Stromal cell of bone marrow (primary cell): ENCODE measurements around the gene SCUBE2.
"Not testable (repeated sequence)": the region's sequence is repeated elsewhere in the genome, so short reads cannot be mapped to it uniquely, and the experiment has no call there.

ENCODE experiments used
- DNase-seq: peaks from one replicate; pipeline ENCODE4 v3.0.0-alpha.2; 2012; ENCODE audit warnings: low read depth

SCUBE2 gene

DNA sequence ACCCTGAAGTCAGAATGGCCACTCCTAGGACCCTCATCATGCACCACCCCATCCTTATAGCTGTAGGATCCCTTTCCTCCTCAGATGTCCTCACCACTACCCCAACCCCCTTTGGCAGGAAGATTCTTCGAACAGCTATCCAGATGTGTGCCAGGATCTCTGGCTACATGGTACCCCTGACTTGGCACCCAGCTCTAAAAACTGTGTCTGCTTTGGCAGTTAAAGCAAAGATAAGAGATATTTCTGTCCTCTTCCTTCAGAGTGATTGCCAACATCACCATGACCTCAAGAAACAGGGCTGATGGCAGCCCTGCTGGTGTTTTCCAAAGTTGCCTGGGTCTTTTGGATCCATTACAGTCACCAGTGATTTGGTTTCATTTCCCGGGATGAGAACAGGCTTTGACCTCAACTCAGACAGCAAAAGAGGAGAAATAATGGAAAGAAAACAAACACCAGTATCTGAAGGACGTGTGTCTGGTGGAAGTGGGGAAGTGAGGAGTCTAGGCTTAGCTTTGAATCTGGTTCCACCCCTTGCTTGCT, 83.3 kb downstream of the SCUBE2 start:
- DNase-seq = no peak

GRCh38 chr11:9005087-9005486, 86.3 kb downstream of the SCUBE2 start:
- no peak for DNase-seq

DNA sequence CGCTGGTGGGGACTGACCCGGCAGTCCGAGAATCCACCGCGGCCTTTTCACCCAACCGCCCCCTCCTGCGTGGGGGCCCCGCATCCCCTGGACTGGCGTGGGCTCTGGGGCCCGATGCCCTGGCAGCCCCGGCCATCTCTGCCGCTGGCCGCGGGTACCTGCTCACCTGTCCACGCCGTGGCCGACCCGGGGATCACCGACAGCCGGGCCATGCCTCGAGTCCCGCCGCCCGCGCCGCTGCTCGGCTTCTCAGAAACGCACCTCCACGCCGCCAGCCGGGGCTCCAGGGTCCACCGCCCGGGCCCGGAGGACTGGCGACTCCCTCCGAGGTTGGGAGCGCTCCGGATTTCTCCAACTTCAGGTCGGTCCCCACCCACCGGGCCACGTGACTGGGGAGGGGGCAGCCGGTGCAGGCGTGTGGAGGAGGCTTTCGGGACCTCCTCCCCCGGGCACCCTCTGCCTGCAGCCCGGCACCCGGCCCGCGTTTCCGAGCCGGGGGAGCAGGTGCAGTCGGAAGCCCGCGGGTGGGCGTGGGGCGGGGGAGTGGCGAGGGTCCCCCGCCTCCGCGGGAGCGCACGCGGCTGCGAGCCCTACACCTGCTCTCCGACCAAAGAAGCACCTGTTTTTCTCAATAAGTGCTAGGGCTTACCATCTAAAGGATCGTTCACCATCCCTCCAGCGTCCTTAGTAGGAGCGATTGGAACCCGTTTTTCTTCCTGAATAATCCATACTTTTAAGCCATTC, 87.0 kb downstream of the SCUBE2 start:
- no peak for DNase-seq

DNA sequence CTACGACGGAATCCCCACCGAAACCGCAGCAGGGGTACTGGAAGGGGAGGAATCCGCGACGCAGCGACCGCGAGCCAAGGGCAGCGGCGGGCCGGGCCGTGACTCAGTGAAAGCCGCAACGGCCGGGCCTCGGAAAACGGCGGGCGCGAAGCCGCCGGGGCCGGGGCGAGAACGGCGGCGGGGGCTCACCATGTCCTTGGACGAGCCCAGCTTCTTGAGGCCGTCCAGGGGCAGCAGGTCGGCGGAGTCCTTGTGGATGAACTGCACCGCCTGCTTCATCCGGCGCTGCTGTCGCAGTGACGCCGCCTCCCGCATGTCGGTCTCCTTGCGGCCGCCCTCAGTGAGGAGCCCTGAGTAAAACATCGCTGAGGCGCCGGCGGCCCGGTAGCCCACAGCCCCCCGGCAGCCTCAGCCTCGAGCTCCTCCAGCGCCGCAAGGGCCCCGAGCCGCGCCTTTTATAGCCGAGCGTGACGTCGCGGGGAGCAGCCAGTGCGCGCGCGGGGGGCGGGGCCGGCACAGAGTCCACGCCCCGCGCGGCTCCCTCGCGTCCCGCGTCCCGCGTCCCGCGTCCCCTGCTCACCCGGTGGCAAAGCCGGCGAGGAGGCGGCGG, 87.7 kb downstream of the SCUBE2 start, which contains the start of gene NRIP3:
NRIP3 (minus strand) TSS at position 429 of the 610 bp plus-strand sequence; CDS start at position 363, 66 bp downstream.
- DNase-seq = peak; percentile 28

GRCh38 chr11:9002920-9003572, 88.4 kb downstream of the SCUBE2 start:
- DNase-seq = no peak

GRCh38 chr11:9001736-9002135, 89.7 kb downstream of the SCUBE2 start:
- peak; percentile 68 for DNase-seq

DNA sequence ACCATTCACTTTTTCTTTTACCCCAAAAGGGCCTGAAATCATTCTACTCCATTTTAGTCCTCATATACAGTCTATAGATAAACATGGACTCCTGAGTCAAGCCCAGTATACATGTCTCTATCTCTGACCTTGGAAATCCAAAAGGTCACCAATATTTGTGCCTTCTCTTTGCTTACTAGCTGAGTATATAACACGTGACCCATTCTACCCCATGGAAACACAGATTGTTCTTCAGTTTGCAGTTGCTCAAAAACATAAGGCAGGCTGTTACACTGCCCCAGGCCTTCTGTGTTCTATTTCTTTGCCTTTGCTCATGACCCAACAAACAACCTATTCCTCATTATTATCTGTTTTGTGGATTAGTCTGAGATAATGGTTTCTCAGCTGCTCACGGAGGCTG, 93.4 kb downstream of the SCUBE2 start:
- DNase-seq = no peak

DNA sequence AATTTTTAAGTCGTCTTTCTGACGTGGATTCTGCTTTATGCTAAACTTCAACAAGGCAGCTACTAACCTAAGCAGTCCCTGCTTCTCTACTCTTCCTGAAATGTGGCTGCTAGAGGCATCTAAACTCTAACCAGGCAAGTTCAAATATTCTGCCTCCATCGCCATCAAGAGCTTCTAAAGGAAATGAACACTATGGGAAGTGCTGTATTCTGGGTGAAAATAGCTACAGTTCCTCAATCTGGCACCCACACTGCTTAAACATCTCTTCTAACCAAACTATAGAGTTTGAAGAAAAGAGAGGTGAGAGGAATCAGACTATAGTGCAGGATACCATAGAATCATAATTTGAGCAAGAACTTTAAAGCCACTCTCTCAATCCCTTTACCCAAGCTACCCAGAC, 93.9 kb downstream of the SCUBE2 start:
- DNase-seq = no peak

DNA sequence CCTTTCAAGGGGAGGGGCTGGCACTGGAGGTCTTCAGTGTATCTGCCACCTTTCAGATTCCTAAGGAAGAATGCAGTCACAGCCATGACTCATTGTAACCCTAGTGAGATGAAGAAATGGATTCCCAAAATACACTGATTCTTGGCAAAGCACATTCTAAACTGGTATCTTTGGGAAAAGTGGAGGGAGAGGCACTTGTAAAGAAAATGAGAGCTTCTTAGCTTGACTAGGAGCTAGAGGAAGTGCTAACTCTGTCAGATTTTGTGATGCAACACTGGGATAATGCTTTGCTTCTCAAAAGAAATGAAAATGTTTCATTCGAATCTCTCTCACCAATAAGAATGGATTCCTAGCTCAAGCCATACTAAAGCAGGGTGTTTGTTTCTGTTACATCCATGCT, 101.9 kb downstream of the SCUBE2 start:
- DNase-seq = peak; percentile 57

GRCh38 chr11:8988329-8989234, 102.8 kb downstream of the SCUBE2 start:
- DNase-seq = no peak

- no peak for DNase-seq
These were observed 104.0 kb downstream of the SCUBE2 start for GRCh38 chr11:8987446-8987845.

- not testable (repeated sequence) for DNase-seq
These were observed 104.6 kb downstream of the SCUBE2 start for GRCh38 chr11:8986772-8987171.

DNA sequence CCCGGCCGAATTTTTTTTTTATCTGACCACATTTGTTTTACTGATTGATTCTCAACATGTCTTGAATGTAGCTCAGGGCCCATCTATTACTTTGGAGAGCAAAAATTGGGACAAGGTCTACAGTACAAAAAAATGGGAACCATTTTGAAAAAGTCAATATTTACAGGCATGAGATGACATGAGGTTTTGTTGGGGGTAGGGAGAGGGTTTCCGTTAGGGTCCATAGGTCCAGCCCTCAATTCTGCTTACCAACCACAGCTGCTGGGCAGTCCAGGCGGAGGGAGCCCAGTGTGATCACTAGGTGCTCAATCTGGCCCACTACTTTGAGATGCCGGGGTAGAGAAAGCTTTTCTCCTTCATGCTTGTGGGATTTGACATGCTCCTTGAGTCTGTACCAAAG, 105.9 kb downstream of the SCUBE2 start:
- DNase-seq = no peak

GRCh38 chr11:8983552-8983951, 107.8 kb downstream of the SCUBE2 start:
- DNase-seq = no peak

- no peak for DNase-seq
These were observed 110.9 kb downstream of the SCUBE2 start for GRCh38 chr11:8980485-8980884.

DNA sequence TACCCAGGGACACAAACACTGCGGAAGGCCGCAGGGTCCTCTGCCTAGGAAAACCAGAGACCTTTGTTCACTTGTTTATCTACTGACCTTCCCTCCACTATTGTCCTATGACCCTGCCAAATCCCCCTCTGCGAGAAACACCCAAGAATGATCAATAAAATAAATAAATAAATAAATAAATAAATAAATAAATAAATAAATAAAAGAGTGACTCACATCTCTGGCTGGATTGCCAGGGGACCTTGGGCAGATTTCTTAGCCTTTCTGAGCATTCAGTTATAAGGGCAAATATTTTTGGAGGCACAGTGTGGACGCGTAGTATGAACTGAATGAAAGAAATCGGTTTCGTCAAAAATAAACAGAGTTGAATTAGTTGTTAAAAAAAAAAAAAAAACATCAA, 112.0 kb downstream of the SCUBE2 start:
- DNase-seq = not testable (repeated sequence)

DNA sequence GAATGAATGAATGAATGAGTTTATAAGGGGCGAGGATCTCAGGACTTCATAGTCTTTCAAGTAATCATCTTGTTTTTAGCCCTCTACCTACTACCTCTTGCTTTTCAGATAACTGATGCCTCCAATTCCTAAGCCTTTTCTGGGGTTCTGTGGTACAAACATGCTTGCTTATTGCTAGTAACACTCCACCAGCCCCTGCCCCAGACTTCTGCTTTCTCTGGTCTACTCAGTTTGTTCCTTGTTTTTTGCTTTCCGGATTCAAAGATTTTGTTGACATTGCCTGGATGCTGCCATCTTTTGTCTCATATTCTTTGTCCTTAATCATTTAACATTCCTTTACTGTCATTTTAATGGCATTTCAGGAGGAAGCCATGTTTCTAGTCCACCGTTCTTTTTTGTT, 118.3 kb downstream of the SCUBE2 start:
- no peak for DNase-seq

- DNase-seq = no peak
These were observed 119.5 kb downstream of the SCUBE2 start for GRCh38 chr11:8971924-8972316.

DNA sequence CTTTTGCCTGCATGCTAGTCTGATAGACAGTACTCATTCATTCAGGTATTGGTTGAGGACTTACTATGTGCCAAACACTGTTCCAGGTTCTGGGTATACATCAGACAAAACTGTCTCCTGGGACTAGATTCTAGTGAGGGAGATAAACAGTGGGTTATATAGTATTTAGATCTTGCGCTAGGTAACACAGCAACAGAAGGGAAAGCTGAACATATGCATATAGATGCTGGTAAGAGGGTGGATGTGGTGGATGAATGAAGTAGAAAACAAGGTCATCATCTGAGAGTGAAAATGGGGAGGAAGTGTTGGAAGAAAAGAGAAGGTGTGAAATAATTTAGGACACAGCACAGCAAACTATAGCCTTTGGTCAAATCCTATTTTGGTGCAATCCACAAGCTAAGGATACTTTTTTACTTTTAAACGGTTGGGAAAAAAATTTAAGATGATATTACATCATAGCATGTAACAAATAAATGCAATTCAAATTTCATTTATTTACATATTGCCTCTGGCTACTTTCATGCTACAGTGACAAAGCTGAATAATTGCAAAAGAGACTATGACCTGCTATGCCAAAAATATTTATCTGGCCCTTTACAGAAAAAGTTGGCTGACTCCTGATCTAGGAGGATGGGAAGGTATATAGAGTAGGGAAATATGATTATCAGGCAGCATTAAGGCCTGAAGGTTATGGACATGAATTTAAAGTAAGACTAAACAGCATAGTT, 120.0 kb downstream of the SCUBE2 start:
- no peak for DNase-seq
